Pancreas (tissue), 10 donors: Measurements from ENCODE around the gene PAX5. TPM values are rescaled to one million over a fixed set of nuclear protein-coding genes. Genes with fewer than 3 reads are reported as not detected.

ENCODE experiments used
- ATAC-seq, 4 donors: fragments of 200-7000 bp; cut with Tn5 transposase; one replicate each; pipeline versions ENCODE4 v1.8.0 to v1.9.1; 2020; ENCODE audit warnings: mild to moderate bottlenecking in 4 of 4, moderate library complexity in 4 of 4
- DNase-seq, 6 donors: peaks; one replicate each; pipeline ENCODE4 v3.0.0-alpha.2; 2020
- FAIRE-seq: peaks from 2 replicates; lab custom pipeline; 2012; peaks lifted over from hg19 to GRCh38; lab: Jason Lieb, UNC
- H3K27ac ChIP-seq, 4 donors: fragments of 200-600 bp; sonication (generic); 1 replicate in 3 of 4; 2 replicates in 1 of 4; pipeline versions ENCODE4 v1.5.0 to v1.8.0; 2020
- H3K27me3 ChIP-seq, 4 donors: fragments of 200-600 bp; one replicate each; pipeline ENCODE4 v1.8.0; 2021
- H3K36me3 ChIP-seq, 3 donors: fragments of 200-600 bp; sonication (generic) in 1 of 3; one replicate each; pipeline versions ENCODE4 v1.5.0 to v1.8.0; 2020 to 2021
- H3K4me1 ChIP-seq, 3 donors: fragments of 200-600 bp; one replicate each; pipeline ENCODE4 v1.8.0; 2021
- H3K4me3 ChIP-seq, 4 donors: fragments of 200-600 bp; sonication (generic) in 2 of 4; one replicate each; pipeline versions ENCODE4 v1.5.0 to v1.8.0; 2020 to 2021
- H3K9me3 ChIP-seq, 4 donors: fragments of 200-600 bp; one replicate each; pipeline ENCODE4 v1.8.0; 2021
- WGBS, 2 donors: extraction: QIAGEN DNeasy Blood & Tissue Kit; methylation state at CpG; one replicate each; pipeline ENCODE4 v1.1.7; 2013; 5-methylcytosine and 5-hydroxymethylcytosine counted together
- intact Hi-C, 3 donors: fragments of 100-400 bp; cut with DNase I; formaldehyde crosslinking; loops; one replicate each; pipeline versions ENCODE4 v1.11.1 to v1.14.2; 2022
- polyA plus RNA-seq, 2 donors: library from polyadenylated mRNA; stranded (reverse); fragments of 200-250 nt; gene quantifications; one replicate each; pipeline ENCODE4 v1.2.3, GENCODE V29; 2013
- total RNA-seq, 6 donors: library from RNA; stranded (reverse); fragmentation: NEBNext Ultra II Directional in 4 of 6; extraction: Animal tissue kit (Norgen Biotek cat#: 25700) in 4 of 6; gene quantifications; one replicate each; pipeline versions ENCODE4 v1.2.1 to v1.2.4, GENCODE V29; 2021 to 2023
- TF ChIP-seq, protein P1 (sequence below), 4 donors: fragments of 200-600 bp; sonication (generic) in 3 of 4; IDR thresholded peaks; one replicate each; pipeline versions ENCODE4 v1.5.0 to v1.8.0; 2021; ENCODE audit warnings: antibody characterized with exemption in 4 of 4
- donor health status: healthy with polysubstance abuse.
- donor health status: DM: no; HTN: no; CAD: no; lungs with moderate emphysema.
- donor health status: DM: no; HTN: no; CAD: no.
- donor health status: control.
- donor health status: control.
- donor health status: Bipolar disorder and iron deficiency.
- donor health status: DM: yes; HTN: yes; CAD: no.
- donor health status: DM: no; HTN: no; CAD: no.
- donor health status: DM: no; HTN: no; CAD: no.
- donor health status: DM: yes; HTN: yes; CAD: no.

Gene PAX5
- total and polyA plus RNA-seq, 8 donors, result under 0.01 to 0.35 (median 0.28) TPM; not detected in 1

GRCh38 chr9:36966371-36967097 lies 67.5 kb downstream of the PAX5 start:
- no peaks in the 10 kb centered on the region for H3K4me1 ChIP-seq
- FAIRE-seq (no peak), DNase-seq (no peak), ATAC-seq (no peak)
- 78 to 89% methylated on average over 20 to 21 of the region's 21 CpGs for WGBS, 2 donors
- H3K27ac ChIP-seq, result no peak overlapping the region
- no peaks in the 10 kb centered on the region for H3K36me3 ChIP-seq
- intact Hi-C loops, result no loop called here
- TF ChIP-seq, protein P1, sequence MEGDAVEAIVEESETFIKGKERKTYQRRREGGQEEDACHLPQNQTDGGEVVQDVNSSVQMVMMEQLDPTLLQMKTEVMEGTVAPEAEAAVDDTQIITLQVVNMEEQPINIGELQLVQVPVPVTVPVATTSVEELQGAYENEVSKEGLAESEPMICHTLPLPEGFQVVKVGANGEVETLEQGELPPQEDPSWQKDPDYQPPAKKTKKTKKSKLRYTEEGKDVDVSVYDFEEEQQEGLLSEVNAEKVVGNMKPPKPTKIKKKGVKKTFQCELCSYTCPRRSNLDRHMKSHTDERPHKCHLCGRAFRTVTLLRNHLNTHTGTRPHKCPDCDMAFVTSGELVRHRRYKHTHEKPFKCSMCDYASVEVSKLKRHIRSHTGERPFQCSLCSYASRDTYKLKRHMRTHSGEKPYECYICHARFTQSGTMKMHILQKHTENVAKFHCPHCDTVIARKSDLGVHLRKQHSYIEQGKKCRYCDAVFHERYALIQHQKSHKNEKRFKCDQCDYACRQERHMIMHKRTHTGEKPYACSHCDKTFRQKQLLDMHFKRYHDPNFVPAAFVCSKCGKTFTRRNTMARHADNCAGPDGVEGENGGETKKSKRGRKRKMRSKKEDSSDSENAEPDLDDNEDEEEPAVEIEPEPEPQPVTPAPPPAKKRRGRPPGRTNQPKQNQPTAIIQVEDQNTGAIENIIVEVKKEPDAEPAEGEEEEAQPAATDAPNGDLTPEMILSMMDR (IDR thresholded peaks at IDR 0.05), result no peak
- no peaks in the 10 kb centered on the region for H3K27me3 ChIP-seq
- no peaks in the 10 kb centered on the region for H3K9me3 ChIP-seq
- no peak overlapping the region for H3K4me3 ChIP-seq

- FAIRE-seq, result no peak
- H3K4me1 ChIP-seq, result no peaks in the 10 kb centered on the region
- H3K9me3 ChIP-seq, result no peaks in the 10 kb centered on the region
- H3K36me3 ChIP-seq, result no peaks in the 10 kb centered on the region
- intact Hi-C loops, result no loop called here
- 89 to 90% methylated on average over 7 of the region's 7 CpGs for WGBS, 2 donors
- H3K27me3 ChIP-seq, result no peaks in the 10 kb centered on the region
- H3K4me3 ChIP-seq, result no peak overlapping the region
- TF ChIP-seq, protein P1 (IDR thresholded peaks at IDR 0.05), result no peak
- H3K27ac ChIP-seq, result no peak overlapping the region
- no peak for ATAC-seq
- no peak for DNase-seq
These were observed 69.3 kb downstream of the PAX5 start for GRCh38 chr9:36964791-36965190.

- TF ChIP-seq, protein P1 (IDR thresholded peaks at IDR 0.05), result no peak
- no peak for ATAC-seq
- DNase-seq, result no peak
- Histone ChIP-seq H3K27ac (no peak overlapping the region), H3K36me3 (no peaks in the 10 kb centered on the region), H3K9me3 (no peaks in the 10 kb centered on the region), H3K4me3 (no peak overlapping the region), H3K27me3 (no peaks in the 10 kb centered on the region), H3K4me1 (no peaks in the 10 kb centered on the region)
- intact Hi-C loops, result no loop called here
- WGBS, 2 donors, result 73 to 74% methylated on average over 7 of the region's 7 CpGs
- FAIRE-seq, result no peak
These were observed 70.7 kb downstream of the PAX5 start for GRCh38 chr9:36963346-36963745.

GRCh38 chr9:36962691-36963090 lies 71.4 kb downstream of the PAX5 start:
- no peaks in the 10 kb centered on the region for H3K4me1 ChIP-seq
- TF ChIP-seq, protein P1 (IDR thresholded peaks at IDR 0.05), result no peak
- no peak overlapping the region for H3K27ac ChIP-seq
- ATAC-seq (no peak), FAIRE-seq (no peak), DNase-seq (no peak)
- intact Hi-C loops, result no loop called here
- no peaks in the 10 kb centered on the region for H3K9me3 ChIP-seq
- H3K4me3 ChIP-seq, result no peak overlapping the region
- no peaks in the 10 kb centered on the region for H3K36me3 ChIP-seq
- no peaks in the 10 kb centered on the region for H3K27me3 ChIP-seq
- WGBS, 2 donors, result 89 to 90% methylated on average over 11 of the region's 11 CpGs
